ENCODE results near the gene GPR176. TPM values are rescaled to one million over a fixed set of nuclear protein-coding genes. Genes with fewer than 3 reads are reported as not detected.

Gene GPR176
- total and polyA plus RNA-seq, 7 donors: 0.23 to 7.9 (median 3.9) TPM

GRCh38 chr15:39799552-39800011 lies 120.5 kb downstream of the GPR176 start:
- 64 to 69% methylated on average over 6 of the region's 6 CpGs for WGBS, 2 donors
- no peak for DNase-seq
- intact Hi-C loops (cut with DNase I): no loop called here
- no peak for TF ChIP-seq CTCF (IDR thresholded peaks at IDR 0.05)
- TF ChIP-seq EP300 (IDR thresholded peaks at IDR 0.05): no peak
- TF ChIP-seq POLR2AphosphoS5 (IDR thresholded peaks at IDR 0.05): no peak
- TF ChIP-seq POLR2A (IDR thresholded peaks at IDR 0.05): no peak
- H3K36me3 ChIP-seq: no peaks in the 10 kb centered on the region
- no peaks in the 10 kb centered on the region for H3K4me1 ChIP-seq
- no peak overlapping the region for H3K27ac ChIP-seq
- H3K27me3 ChIP-seq: no peaks in the 10 kb centered on the region
- H3K4me3 ChIP-seq: no peak overlapping the region
- no peaks in the 10 kb centered on the region for H3K9me3 ChIP-seq

- Histone ChIP-seq H3K27me3 (no peaks in the 10 kb centered on the region), H3K9me3 (no peaks in the 10 kb centered on the region), H3K4me1 (no peaks in the 10 kb centered on the region), H3K4me3 (no peak overlapping the region), H3K27ac (no peak overlapping the region), H3K36me3 (no peaks in the 10 kb centered on the region)
- WGBS, 2 donors: 94 to 97% methylated on average over 6 of the region's 6 CpGs
- no peak for TF ChIP-seq POLR2A (IDR thresholded peaks at IDR 0.05)
- no peak for TF ChIP-seq CTCF (IDR thresholded peaks at IDR 0.05)
- TF ChIP-seq POLR2AphosphoS5 (IDR thresholded peaks at IDR 0.05): no peak
- no peak for TF ChIP-seq EP300 (IDR thresholded peaks at IDR 0.05)
- no peak for DNase-seq
- intact Hi-C loops (cut with DNase I): no loop called here
Observed at GRCh38 chr15:39798382-39798781, 121.7 kb downstream of the GPR176 start.

DNA sequence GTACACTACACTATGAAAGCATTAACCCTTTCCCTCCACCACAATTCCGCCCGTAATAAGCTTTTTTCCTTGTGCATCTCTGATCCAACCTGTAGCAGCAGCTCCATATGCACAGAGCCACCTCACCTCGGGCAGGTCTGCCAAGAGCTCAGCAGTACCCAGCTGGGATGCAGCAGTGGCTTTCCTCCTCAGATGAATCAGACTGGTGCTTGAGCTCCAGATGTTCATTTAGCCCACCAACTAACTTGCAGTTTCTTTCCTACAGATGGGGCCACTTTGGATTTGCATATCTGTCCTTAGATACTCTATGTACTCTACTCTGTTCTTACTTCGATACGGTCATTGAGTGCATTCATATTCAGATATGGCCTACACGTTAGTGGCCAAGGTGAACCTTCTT lies 122.7 kb downstream of the GPR176 start:
- intact Hi-C loops (cut with DNase I): no loop called here
- no peaks in the 10 kb centered on the region for H3K36me3 ChIP-seq
- H3K4me1 ChIP-seq: no peaks in the 10 kb centered on the region
- H3K4me3 ChIP-seq: no peak overlapping the region
- WGBS, 2 donors: 90 to 91% methylated on average over 6 of the region's 6 CpGs
- TF ChIP-seq CTCF (IDR thresholded peaks at IDR 0.05): no peak
- no peak for TF ChIP-seq POLR2A (IDR thresholded peaks at IDR 0.05)
- no peak for TF ChIP-seq EP300 (IDR thresholded peaks at IDR 0.05)
- TF ChIP-seq POLR2AphosphoS5 (IDR thresholded peaks at IDR 0.05): no peak
- no peak for DNase-seq
- H3K9me3 ChIP-seq: no peaks in the 10 kb centered on the region
- no peaks in the 10 kb centered on the region for H3K27me3 ChIP-seq
- no peak overlapping the region for H3K27ac ChIP-seq

DNA sequence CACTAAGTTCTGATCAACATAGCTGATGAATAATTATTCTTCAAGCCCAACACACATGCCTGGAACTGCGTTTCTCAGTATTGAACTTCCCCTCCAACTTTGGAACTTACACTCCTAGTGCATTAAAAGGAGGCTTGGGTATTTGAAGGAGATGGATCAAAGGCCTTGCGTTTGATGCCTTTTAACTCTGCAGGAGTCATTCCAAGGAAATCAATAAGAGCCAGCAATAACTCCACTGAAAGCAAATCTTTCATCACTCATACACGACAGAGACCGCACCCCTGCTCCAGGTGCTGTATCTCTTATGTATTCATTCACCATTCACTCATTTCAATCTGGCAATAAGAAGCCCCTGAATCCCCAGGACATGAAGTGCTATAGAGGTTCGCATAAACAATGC lies 123.5 kb downstream of the GPR176 start:
- intact Hi-C loops (cut with DNase I): no loop called here
- H3K27me3 ChIP-seq: no peaks in the 10 kb centered on the region
- H3K27ac ChIP-seq: no peak overlapping the region
- no peak for DNase-seq
- no peak overlapping the region for H3K4me3 ChIP-seq
- no peaks in the 10 kb centered on the region for H3K9me3 ChIP-seq
- 81 to 90% methylated on average over 5 of the region's 5 CpGs for WGBS, 2 donors
- H3K36me3 ChIP-seq: no peaks in the 10 kb centered on the region
- no peaks in the 10 kb centered on the region for H3K4me1 ChIP-seq
- TF ChIP-seq EP300 (IDR thresholded peaks at IDR 0.05) (no peak), CTCF (IDR thresholded peaks at IDR 0.05) (no peak), POLR2AphosphoS5 (IDR thresholded peaks at IDR 0.05) (no peak), POLR2A (IDR thresholded peaks at IDR 0.05) (no peak)

DNA sequence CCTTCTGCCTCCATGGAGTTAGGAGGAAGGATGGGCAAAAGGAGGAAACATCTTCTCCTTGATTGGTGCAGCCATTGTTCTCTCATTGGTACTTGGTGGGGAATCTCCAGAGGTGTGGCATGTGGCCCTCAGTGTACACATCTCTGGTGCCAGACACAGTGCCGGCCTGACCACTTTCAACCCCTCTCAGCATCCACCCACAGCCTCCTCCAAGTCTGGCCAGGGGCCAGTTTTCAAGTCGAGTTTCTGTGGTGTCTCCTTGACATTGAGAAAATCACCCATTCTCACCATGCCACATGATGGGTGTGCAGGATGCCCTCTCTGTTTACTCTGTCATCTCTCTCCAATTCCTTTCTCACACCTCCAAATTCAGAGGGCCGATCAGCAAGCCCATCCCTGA lies 124.6 kb downstream of the GPR176 start:
- H3K27ac ChIP-seq: no peak overlapping the region
- 78 to 79% methylated on average over 3 of the region's 3 CpGs for WGBS, 2 donors

More for the DNA sequence above, 124.6 kb downstream of the GPR176 start:
- Histone ChIP-seq H3K4me1 (no peaks in the 10 kb centered on the region), H3K4me3 (no peak overlapping the region), H3K36me3 (no peaks in the 10 kb centered on the region), H3K27me3 (no peaks in the 10 kb centered on the region), H3K9me3 (no peaks in the 10 kb centered on the region)
- DNase-seq: no peak
- TF ChIP-seq POLR2A (IDR thresholded peaks at IDR 0.05): no peak
- intact Hi-C loops (cut with DNase I): no loop called here

All from sigmoid colon (tissue), 7 donors.